Transverse colon (tissue), 4 donors: ENCODE measurements around the gene CDC16.

Experiments used
- EP300 ChIP-seq: sonication (generic); formaldehyde crosslinking; IDR thresholded peaks from one replicate; pipeline ENCODE4 v1.6.1; 2017; ENCODE audit warnings: antibody characterized with exemption, low read depth
- POLR2A ChIP-seq: fragments of 450-650 bp; IDR thresholded peaks from one replicate; pipeline ENCODE4 v1.6.1; 2016; ENCODE audit warnings: antibody characterized with exemption, mild to moderate bottlenecking, moderate library complexity
- POLR2AphosphoS5 ChIP-seq, 3 donors: sonication (generic); formaldehyde crosslinking; IDR thresholded peaks; one replicate each; pipeline ENCODE4 v1.6.1; 2016; ENCODE audit warnings: antibody characterized with exemption in 3 of 3
- TF ChIP-seq, protein P1 (sequence below), 5 experiments: fragments of 200-600 bp in 3 of 5; fragments of 450-650 bp in 2 of 5; sonication (generic) in 3 of 5; IDR thresholded peaks; 1 replicate in 2 of 5; 2 replicates in 3 of 5; pipeline ENCODE4 v1.5.1; 2016 to 2017; ENCODE audit warnings: antibody characterized with exemption in 5 of 5, inconsistent platforms in 3 of 5, mild to moderate bottlenecking in 2 of 5, moderate library complexity in 1 of 5

DNA sequence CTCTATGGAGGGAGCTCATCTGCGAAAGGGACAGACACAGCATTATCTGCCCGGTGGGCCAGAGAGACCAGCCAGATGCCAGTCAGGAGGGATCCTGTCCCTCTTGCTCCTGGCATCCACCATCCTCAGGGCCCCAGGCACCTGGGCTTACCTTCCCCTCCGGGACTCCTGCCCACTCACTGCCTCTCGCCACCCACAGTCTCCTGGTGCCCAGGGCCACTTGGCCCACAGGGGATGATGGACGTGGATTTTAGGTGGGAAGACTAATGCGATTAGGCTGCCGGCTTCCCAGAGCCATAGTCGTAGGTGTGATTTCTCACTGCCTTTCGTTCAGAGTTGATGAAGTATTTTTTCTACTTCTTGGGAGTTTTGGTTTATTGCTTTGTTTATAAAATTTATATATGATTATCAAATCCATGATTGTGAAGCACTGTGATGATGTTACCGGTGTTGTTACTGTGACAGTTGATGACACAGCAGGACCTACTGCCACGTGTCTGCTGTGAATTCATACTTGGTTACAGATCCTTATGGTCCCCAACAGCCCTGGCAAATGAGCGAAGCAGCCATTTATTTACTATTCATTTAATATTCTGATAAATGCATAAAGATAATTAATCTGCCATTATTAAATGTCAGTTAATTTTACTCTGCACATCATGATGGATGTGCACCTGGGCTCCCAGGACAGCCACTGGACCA is 65.1 kb downstream of the CDC16 start:
- TF ChIP-seq POLR2A (no peak), POLR2AphosphoS5 (IDR thresholded peaks at IDR 0.05) (no peak), EP300 (no peak)
- TF ChIP-seq, protein P1, sequence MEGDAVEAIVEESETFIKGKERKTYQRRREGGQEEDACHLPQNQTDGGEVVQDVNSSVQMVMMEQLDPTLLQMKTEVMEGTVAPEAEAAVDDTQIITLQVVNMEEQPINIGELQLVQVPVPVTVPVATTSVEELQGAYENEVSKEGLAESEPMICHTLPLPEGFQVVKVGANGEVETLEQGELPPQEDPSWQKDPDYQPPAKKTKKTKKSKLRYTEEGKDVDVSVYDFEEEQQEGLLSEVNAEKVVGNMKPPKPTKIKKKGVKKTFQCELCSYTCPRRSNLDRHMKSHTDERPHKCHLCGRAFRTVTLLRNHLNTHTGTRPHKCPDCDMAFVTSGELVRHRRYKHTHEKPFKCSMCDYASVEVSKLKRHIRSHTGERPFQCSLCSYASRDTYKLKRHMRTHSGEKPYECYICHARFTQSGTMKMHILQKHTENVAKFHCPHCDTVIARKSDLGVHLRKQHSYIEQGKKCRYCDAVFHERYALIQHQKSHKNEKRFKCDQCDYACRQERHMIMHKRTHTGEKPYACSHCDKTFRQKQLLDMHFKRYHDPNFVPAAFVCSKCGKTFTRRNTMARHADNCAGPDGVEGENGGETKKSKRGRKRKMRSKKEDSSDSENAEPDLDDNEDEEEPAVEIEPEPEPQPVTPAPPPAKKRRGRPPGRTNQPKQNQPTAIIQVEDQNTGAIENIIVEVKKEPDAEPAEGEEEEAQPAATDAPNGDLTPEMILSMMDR (IDR thresholded peaks at IDR 0.05) = no peak
